GM04503 (cell line): ENCODE measurements around the gene KRTAP10-8.
"Not testable (repeated sequence)": the region's sequence is repeated elsewhere in the genome, so short reads cannot be mapped to it uniquely, and the experiment has no call there.

ENCODE experiments used
- DNase-seq: peaks from one replicate; pipeline ENCODE4 v3.0.0-alpha.2; 2012; ENCODE audit warnings: low read depth

KRTAP10-8 gene, protein sequence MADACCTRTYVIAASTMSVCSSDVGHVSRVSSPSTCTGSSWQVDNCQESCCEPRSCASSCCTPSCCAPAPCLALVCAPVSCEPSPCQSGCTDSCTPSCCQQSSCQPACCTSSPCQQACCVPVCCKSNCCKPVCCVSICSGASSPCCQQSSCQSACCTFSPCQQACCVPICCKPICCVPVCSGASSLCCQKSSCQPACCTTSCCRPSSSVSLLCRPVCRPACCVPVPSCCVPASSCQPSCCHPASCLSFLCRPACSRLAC

DNA sequence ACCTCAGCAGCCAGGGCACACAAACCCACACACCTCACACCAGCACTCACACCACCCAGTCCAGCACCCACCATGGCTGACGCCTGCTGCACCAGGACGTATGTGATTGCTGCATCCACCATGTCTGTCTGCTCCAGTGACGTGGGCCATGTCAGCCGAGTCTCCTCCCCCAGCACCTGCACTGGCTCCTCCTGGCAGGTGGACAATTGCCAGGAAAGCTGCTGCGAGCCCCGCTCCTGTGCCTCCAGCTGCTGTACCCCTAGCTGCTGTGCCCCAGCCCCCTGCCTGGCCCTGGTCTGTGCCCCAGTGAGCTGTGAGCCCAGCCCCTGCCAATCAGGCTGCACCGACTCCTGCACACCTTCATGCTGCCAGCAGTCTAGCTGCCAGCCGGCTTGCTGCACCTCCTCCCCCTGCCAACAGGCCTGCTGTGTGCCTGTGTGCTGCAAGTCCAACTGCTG lies at the start of gene KRTAP10-8:
KRTAP10-8 (plus strand) TSS at position 51 of the 458 bp plus-strand sequence; CDS start at position 73, 22 bp downstream.
- DNase-seq = no peak

DNA sequence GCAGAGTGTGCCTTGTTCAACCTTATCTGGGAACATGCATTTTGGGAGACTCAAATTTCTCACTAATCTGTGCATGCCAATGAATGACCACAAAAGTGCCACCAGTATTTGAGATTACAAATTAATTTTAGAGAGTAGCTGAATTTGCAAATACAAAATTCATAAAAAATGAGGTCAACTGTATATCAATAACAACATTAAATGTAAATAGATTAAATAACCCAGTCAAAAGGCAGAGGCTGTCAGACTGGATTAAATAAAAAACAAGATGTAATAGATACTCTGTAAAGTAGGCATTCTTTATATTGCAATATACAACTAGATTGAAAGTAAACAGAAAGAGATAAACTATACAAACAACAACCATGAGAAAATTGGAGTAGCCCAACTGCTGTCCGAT lies 47.8 kb upstream of the KRTAP10-8 start:
- DNase-seq = no peak

DNA sequence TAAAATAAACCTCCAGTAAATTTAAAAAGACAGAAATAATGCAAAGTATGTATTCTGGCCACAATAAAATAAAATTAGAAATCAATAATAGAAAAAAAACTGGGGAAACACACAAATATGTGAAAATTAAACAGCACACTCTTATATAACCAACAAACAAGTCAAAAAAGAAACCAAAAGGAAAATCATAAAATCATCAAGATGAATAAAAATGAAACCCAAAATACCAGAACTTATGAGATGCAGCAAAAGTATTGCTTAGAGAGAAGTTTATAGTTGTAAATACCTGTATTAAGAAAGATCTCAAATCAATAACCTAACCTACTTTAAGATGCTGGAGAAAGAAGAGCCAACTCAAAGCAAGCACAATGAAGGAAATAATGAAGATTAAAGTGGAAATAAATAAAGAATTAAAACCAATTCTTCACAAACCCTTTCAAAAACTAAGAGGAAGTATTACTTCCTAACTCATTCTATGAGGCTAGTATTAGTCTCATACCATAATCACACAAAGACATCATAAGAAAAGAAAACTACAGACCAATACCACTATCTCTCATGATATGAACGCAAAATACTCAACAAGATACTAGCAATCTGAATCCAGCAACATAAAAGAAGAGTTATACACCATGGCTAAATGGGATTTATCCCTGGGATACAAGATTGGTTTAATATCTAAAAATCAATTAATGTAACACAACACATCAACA lies 46.8 kb upstream of the KRTAP10-8 start:
- DNase-seq = no peak

DNA sequence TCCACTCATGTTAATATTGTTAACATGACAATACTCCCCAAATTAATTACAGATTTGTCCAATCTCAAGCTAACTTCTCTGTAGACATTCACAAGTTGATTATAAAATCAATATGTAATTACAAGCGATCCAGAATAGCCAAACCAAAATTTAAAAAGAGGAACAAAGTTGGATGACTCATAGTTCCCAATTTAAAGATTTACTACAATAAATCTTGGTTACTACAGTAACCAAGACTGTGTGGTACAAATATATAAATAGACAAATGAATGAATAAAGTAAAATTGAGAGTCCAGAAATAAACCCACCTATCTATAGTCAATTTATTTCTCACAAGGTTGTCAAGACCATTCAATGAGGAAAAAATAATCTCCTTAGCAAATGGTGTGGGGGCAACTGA lies 45.5 kb upstream of the KRTAP10-8 start:
- DNase-seq = no peak

DNA sequence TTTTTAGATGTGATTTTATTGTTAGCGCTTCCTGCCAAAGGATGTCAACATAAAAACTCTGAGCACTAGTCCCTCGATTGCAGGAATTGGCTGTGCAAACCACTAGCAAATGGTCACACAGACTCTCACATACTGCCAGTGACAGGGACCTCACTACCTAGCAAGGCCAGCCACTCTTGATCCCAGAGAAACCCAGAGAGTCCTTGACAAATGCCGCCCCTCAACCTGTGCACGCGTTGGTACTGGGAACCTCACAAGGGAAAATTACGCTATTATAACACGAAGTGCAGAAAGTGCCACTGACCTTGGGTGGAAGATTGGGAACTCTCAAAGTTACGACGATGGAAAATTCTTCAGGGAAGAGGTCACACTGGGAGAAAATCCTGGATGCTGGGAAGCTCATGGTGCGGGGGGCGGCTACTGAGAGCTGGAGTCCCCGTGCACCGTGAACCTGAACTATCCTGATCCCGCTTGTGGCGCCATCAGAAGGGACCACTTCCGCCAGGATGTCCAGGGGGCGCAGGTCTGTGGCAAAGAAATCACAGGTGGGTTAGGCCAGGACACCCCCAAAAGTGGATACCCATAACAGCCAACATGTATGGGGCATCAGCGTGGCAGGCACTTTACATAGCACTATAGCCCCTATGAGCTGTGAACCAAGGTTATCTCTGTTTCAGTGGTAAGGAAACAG lies 44.3 kb upstream of the KRTAP10-8 start:
- no peak for DNase-seq

DNA sequence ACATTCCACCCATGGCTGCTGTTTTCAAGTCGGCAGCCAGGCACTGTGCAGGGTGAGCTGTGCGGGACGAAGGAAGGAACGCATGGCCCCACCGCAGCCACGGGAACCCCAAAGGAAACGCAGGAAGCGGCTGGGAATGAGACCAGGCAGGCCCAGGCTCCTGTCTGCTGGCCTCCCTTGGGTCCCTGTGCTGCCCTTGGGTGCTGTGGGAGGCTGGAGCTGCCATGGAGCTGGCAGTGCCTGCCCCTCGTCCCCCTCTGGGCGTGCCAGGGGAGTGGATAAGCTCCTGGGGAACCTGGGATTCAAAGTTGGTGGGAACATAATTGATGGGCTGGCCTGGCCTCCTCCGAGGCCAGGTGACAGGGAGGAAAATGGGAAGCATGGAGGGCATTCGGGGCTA lies 43.6 kb upstream of the KRTAP10-8 start:
- no peak for DNase-seq

DNA sequence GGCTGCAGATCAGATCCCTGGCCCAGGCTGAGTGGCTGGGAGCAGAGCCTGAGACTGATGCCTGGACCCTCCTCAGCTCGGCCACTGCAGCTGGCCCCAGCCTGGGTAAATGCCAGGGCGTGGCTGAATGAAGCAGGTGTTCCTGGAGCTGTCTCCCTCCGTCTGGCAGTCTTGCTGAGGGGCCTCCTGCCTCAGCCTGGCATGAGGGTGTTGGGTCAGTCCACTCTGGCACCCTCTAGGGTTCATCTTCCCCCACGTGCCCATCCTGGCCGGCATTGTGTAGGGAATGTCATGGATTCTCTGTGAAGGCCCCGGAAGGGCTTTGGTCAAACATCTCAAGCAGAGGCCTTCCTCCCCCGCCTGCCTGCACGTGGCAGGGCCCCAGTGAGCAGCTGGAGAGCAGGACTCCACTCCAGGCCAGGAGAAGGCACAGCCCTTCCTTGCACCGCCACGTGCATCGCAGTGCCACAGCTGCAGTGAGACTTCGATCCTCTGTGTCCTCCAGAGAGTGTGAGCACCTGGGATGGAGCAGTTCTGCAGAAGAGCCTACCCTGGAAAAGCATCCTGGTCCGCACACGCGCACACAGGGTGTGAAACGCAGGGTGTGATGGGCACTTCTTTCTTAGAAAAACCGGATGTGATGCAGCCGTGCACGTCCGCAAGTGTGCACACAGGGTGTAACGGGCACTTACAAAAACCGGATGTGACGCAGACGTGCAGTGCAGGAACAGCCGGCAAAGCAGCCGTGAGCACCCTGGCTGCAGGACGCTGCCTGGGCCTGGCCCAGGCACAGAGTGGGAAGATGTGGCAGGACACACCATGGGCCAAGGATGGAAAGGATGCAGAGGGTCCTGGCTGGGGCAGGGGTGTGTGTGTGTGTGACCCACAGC lies 43.0 kb upstream of the KRTAP10-8 start:
- DNase-seq = no peak

DNA sequence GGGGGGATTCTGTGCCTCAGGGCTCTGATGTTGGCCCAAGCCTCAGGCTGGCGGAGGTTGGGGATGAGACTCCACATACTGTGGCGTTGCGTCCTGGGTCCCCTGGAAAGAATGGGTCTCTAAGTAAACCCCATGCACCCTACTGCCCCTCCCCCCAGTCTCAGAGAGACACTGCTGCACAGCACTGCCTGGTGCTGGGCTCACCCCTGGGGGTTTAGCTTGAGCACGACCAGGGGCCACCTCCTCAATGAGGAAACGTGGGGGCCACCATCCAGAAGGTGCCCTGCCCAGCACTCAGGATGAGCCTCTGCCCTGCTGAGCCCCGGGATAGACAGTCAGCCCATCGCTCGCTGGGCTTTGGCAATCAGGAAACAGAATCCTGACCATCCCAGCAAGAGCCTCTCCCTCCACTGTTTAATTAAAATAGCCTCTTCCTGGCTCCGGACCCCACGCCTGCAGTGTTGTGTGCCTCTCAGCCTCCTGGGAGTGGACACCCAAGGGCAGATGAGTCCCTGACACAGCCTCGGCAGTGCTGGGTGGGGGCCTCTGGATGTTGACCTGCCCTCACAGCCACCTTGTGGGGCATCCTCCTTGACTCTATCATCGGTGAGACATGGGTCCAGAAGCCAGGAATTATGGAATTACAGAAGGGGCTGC lies 41.9 kb upstream of the KRTAP10-8 start:
- DNase-seq = no peak

DNA sequence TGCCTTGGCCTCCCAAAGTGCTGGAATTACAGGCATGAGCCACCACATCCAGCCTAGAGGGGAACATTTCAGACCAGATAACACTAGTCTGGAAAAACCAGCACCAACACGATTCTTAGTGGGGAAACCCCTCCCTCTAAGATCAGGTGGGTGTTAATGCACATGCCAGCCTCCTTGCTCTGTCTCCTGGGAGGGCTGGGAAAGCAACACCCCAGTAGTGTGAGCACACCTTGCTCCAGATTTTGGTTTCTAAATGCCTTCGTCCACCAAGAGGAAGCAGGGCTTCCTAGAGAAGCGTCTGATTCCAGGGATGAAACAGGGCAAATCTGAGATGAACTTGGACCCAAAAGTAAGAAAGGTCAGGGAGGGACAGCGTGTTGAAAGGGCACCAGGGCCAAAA lies 40.6 kb upstream of the KRTAP10-8 start:
- DNase-seq = no peak

DNA sequence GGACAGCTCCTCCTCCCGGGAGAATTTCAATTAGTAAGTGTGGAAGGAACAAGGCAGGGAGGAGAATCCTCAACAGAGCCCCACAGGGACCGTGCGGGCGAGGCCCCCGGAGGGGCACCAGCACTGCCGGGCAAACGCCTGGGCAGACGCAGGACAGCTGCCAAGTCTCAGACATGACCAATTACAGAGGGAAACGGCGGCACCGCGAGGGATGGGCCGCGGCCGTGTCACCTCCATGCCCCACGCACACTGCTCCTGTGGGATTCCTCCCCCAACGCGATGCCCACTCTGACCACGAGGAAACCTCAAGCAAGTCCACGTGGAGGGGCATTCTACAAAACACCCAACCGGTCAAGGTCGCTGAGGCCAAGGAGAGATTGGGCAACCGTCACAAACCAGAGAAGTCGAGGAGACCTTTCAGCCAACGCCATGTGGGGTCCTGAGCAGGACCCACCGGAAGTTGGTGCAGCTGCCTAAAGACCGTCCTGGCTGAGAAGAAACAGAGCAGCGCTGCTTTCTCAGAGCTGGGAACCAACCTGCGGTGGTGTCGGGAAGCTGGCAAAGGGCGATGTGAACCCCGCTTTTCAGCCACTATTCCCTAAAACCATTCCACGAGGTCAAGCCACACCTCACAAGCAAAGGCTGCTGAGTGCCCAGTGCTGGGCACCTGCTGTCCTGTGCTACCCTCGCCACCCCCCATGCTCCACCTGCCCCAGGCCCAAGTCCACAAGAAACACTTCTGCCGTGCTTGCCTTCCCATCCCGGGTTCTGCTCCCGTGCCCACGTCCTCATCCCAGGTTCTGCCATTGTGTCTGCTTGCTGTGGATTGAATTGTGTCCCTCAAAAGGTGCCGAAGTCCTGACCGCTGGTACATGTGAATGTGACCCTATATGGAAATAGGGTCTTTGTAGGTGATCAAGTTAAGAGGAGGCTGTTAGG lies 39.8 kb upstream of the KRTAP10-8 start:
- no peak for DNase-seq

DNA sequence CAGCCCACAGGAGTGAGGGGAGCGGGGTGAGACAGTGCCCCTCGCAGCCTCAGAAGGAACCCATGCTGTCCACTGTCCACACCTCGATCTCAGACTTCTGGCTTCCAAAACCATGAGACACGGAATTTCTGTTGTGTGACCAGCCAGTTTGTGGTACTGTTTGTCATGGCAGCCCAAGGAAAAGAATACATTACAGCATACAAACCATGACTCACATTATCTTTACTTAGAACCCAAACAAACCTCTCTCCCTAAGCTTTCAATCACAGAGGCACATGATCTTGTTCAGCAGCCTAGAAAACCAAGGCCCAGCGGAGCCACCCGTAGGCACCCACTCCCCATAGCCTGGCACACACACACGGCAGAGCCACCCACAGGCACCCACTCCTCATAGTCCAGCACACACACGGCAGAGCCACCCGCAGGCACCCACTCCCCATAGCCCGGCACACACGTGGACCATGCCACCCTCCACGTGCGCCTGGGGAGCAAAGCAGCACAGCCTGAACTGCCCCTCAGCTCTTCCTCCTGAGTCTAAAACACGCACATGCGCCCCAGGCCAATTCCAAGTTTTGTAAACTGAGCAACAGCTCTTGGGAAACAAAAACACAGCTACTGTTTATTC lies 38.8 kb upstream of the KRTAP10-8 start:
- no peak for DNase-seq

DNA sequence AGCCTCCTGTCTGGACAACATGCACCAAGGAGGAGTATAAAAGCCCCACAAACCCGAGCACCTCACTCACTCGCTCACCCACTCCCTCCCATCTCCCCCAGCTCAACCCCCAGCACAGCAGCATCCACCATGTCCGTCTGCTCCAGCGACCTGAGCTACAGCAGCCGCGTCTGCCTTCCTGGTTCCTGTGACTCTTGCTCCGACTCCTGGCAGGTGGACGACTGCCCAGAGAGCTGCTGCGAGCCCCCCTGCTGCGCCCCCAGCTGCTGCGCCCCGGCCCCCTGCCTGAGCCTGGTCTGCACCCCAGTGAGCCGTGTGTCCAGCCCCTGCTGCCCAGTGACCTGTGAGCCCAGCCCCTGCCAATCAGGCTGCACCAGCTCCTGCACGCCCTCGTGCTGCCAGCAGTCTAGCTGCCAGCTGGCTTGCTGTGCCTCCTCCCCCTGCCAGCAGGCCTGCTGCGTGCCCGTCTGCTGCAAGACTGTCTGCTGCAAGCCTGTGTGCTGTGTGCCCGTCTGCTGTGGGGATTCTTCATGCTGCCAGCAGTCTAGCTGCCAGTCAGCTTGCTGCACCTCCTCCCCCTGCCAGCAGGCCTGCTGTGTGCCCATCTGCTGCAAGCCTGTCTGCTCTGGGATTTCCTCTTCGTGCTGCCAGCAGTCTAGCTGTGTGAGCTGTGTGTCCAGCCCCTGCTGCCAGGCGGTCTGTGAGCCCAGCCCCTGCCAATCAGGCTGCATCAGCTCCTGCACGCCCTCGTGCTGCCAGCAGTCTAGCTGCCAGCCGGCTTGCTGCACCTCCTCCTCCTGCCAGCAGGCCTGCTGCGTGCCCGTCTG lies 38.0 kb upstream of the KRTAP10-8 start, which contains the start of gene KRTAP10-4:
KRTAP10-4 (plus strand) TSS at position 100 of the 827 bp plus-strand sequence; CDS start at position 130, 30 bp downstream.
- DNase-seq = not testable (repeated sequence)

DNA sequence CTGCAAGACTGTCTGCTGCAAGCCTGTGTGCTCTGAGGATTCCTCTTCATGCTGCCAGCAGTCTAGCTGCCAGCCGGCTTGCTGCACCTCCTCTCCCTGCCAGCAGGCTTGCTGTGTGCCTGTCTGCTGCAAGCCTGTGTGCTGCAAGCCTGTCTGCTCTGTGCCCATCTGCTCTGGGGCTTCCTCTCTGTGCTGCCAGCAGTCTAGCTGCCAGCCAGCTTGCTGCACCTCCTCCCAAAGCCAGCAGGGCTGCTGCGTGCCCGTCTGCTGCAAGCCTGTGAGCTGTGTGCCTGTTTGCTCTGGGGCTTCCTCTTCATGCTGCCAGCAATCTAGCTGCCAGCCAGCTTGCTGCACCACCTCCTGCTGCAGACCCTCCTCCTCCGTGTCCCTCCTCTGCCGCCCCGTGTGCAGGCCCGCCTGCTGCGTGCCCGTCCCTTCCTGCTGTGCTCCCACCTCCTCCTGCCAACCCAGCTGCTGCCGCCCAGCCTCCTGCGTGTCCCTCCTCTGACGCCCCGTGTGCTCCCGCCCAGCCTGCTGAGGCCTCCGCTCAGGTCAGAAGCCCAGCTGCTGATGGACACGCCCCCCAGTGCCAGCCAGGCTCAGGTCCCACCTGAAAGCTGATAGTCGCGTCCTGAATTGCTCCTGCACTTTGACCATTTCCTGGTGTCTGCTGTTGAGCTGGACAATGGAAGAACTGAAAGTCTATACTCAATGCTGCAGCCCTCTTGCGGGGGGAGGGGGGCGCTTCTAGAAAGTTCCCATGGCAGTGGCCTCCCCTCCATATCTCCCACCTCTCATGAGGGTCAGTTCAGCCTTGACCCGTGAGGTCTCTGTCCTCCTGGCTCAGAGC lies 37.2 kb upstream of the KRTAP10-8 start:
- DNase-seq = no peak

DNA sequence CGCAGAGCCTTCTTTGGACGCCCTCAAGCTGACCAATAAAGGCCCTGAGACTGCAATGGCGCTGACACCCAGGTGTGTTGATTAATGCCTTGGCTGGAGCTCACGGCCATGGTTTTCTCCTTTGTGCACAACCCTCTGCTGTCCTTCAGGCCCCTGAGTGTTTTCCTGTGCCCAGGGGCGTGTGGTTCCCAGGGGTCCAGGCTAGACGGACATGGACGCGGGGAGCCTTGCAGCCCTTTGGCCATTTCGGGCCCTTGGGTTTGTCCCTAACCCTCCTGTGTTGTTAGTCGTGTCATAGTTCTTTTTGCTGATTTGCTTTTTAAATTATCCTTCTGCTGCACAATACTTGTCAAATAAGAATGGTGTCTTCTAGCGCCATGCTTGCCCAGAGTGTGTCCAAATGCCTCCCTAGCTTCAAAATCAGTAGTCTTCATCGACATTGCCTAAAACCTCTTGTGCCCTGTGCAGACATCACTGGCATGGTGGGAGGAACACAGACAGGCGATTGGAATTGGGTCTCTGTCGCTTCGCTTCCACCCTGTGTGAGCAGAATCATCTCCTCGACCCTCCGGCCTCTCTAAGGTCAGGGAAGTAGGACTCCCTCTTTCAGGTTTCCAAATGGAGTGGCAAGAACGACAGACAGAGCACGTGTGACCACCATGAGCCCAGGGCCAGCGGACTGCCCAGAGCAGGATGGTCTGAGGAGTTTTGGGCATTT lies 36.4 kb upstream of the KRTAP10-8 start:
- DNase-seq = no peak

DNA sequence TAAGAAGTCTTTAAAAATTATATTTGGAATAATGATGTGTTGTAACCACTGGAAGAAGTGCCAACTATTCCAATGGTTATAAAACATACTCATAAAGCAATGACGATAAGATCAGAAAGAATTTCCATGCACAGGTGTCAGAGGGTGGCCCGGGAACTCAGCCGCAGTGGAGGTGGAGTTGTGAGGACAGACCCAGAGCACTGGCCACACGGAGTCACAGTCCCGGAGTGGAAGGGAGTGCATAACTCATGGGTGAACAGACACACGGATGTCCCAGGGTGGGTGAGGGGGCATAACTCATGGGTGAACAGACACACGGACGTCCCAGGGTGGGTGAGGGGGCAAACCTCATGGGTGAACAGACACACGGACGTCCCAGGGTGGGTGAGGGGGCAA lies 35.9 kb upstream of the KRTAP10-8 start:
- no peak for DNase-seq

DNA sequence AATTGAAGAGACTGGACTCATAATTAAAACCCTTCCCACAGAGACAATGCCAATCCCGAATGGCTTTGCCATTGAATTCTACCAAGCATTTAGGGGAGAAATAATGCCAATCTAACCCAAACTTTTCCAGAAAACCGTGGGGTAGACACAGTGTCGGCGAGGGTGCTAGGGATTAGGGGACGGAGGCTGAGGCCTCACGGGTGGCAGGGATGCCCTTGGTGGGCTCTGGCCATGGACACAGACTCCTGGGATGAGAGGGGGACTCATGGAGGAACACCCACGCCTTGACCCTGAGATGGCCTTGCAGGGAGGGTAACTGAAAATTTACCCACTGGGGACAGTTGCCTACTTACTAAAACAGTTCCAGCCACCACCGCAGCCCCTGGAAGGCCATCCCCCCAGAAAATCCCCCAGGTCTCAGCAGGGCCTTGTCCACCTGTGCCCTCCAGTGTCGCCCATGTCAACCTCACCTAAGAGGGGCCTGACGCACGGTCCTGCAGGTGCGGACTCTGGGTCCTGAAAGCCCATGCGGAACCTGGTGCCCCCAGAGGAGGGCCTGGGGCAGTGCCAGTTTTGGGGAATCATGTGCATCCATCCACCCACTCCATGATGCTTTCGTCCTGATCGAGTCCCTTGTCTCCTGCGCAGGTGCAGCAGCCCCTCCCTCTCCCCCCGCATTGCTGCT lies 33.4 kb upstream of the KRTAP10-8 start:
- no peak for DNase-seq
